Natural killer cell (primary cell): ENCODE measurements around the gene INHBC. TPM values are rescaled to one million over a fixed set of nuclear protein-coding genes. Genes with fewer than 3 reads are reported as not detected.

Experiments used
- ATAC-seq, 3 donors: fragments of 150-1000 bp in 2 of 3; fragments of 200-7000 bp in 1 of 3; cut with Tn5 transposase; 1 replicate in 1 of 3; 2 replicates in 2 of 3; pipeline ENCODE4 v1.10.0; 2021; ENCODE audit warnings: mild to moderate bottlenecking in 2 of 3, moderate library complexity in 2 of 3
- DNase-seq, 2 donors: peaks; one replicate each; pipeline versions ENCODE4 v3.0.0 to v3.0.0-alpha.2; 2013 to 2021; ENCODE audit warnings: mixed read lengths in 1 of 2
- H3K27ac ChIP-seq: one replicate; pipeline ENCODE4 v1.5.1; 2013; ENCODE audit warnings: mild to moderate bottlenecking, low read length
- H3K27me3 ChIP-seq: one replicate; pipeline ENCODE4 v1.6.1; 2013; ENCODE audit warnings: low read length; ENCODE audit not compliant: control insufficient read depth, insufficient read depth
- H3K36me3 ChIP-seq: one replicate; pipeline ENCODE4 v1.6.1; 2013; ENCODE audit warnings: low read length; ENCODE audit not compliant: control insufficient read depth, insufficient read depth
- H3K4me1 ChIP-seq: one replicate; pipeline ENCODE4 v1.6.1; 2013; ENCODE audit warnings: low read length; ENCODE audit not compliant: control insufficient read depth, insufficient read depth
- H3K4me3 ChIP-seq: one replicate; pipeline ENCODE4 v1.5.1; 2013; ENCODE audit warnings: low read length
- H3K9me3 ChIP-seq: one replicate; pipeline ENCODE4 v1.6.1; 2013; ENCODE audit warnings: low read length; ENCODE audit not compliant: control insufficient read depth, insufficient read depth
- H3K27ac Mint-ChIP-seq, 2 donors: one replicate each; pipeline ENCODE4 v1.8.0; 2022; ENCODE audit warnings: mild to moderate bottlenecking in 2 of 2, mixed read lengths in 2 of 2, moderate library complexity in 1 of 2
- H3K27me3 Mint-ChIP-seq, 2 donors: one replicate each; pipeline ENCODE4 v1.8.0; 2022; ENCODE audit warnings: low read depth in 2 of 2, mixed read lengths in 2 of 2
- H3K36me3 Mint-ChIP-seq: one replicate; pipeline ENCODE4 v1.8.0; 2022; ENCODE audit warnings: mixed read lengths
- H3K4me1 Mint-ChIP-seq, 2 donors: one replicate each; pipeline ENCODE4 v1.8.0; 2022; ENCODE audit warnings: mixed read lengths in 2 of 2
- H3K4me3 Mint-ChIP-seq: one replicate; pipeline ENCODE4 v1.8.0; 2022; ENCODE audit warnings: mild to moderate bottlenecking, moderate library complexity, mixed read lengths
- H3K9me3 Mint-ChIP-seq, 2 donors: one replicate each; pipeline ENCODE4 v1.8.0; 2022; ENCODE audit warnings: mixed read lengths in 2 of 2
- WGBS: methylation state at CpG from one replicate; pipeline ENCODE4 v1.1.7; 2013; ENCODE audit warnings: missing lambda C conversion rate; ENCODE audit not compliant: insufficient coverage; 5-methylcytosine and 5-hydroxymethylcytosine counted together
- intact Hi-C: fragments of 100-400 bp; cut with micrococcal nuclease; formaldehyde crosslinking; loops from one replicate; pipeline ENCODE4 v1.14.2; 2022
- total RNA-seq, 4 donors: library from RNA; stranded (reverse); fragments of 120-200 nt in 1 of 4; gene quantifications; one replicate each; pipeline versions ENCODE4 v1.2.3 to v1.2.4, GENCODE V29; 2013 to 2022
- TF ChIP-seq, protein P1 (sequence below): fragments of 200-600 bp; IDR thresholded peaks from one replicate; pipeline ENCODE4 v1.8.0; 2022; ENCODE audit warnings: antibody characterized with exemption

The INHBC gene
- total RNA-seq, 3 donors from 2014 or later (not counting 1 experiment from before 2014, with no cell fraction given), result 0.18 to 0.35 (median 0.31) TPM

DNA sequence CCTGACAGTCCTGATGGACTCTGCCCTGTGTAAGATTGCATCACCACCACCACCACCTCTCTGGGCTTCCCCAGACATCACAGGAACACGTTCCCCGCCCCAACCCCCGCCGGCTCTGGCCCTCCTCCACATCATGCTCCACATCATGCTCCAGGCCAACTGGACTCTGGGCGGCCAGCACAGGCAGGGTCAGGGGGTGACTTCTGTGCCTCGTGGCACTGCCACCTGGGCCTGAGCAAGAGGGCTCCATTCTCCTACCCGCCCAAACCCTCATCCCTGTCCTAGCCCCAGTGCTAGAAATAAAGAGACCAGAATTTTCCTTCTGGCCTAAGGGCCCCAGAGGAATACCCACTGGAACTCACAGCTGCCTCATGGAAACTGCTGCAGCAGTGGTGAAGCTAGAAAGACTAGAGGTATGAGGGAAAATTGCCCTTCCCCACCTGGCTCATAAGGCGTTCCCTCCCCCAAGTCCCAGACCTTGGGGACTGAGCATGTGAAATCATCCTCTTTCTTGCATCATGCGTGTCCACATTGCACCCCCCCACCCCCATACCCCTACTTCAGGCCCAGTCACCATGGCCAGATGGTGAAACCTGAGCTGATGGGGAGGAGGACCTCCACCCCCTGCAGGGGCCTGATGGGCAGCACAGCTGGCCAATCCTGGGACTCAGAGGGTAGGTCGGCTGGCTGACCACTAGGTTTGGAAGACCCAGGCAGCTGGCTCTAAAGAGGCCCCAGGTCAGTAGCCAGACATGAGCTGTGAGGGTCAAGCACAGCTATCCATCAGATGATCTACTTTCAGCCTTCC lies 20.2 kb downstream of the INHBC start, which contains the start of gene INHBE:
TSS of gene INHBE (plus strand) at position 742 of the 808 bp plus-strand sequence. CDS start 230 bp downstream, outside the sequence.
- H3K36me3 ChIP-seq, result no peaks in the 10 kb centered on the region
- H3K27me3 ChIP-seq, result no peaks in the 10 kb centered on the region
- no peak within 1 kb of the TSS for H3K27ac ChIP-seq
- no peaks in the 10 kb centered on the region for H3K27me3 Mint-ChIP-seq
- H3K9me3 Mint-ChIP-seq, result no peaks in the 10 kb centered on the region
- TF ChIP-seq, protein P1, sequence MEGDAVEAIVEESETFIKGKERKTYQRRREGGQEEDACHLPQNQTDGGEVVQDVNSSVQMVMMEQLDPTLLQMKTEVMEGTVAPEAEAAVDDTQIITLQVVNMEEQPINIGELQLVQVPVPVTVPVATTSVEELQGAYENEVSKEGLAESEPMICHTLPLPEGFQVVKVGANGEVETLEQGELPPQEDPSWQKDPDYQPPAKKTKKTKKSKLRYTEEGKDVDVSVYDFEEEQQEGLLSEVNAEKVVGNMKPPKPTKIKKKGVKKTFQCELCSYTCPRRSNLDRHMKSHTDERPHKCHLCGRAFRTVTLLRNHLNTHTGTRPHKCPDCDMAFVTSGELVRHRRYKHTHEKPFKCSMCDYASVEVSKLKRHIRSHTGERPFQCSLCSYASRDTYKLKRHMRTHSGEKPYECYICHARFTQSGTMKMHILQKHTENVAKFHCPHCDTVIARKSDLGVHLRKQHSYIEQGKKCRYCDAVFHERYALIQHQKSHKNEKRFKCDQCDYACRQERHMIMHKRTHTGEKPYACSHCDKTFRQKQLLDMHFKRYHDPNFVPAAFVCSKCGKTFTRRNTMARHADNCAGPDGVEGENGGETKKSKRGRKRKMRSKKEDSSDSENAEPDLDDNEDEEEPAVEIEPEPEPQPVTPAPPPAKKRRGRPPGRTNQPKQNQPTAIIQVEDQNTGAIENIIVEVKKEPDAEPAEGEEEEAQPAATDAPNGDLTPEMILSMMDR, result no peak
- intact Hi-C loops, result no loop called here
- 83% methylated on average over 10 of the region's 10 CpGs for WGBS
- no peak for ATAC-seq
- no peak within 1 kb of the TSS for H3K4me3 Mint-ChIP-seq
- H3K4me1 Mint-ChIP-seq, result peaks cover 16 to 22% of the 10 kb centered on the region in 2 donors
- H3K36me3 Mint-ChIP-seq, result no peaks in the 10 kb centered on the region
- H3K4me1 ChIP-seq, result peaks cover 19% of the 10 kb centered on the region
- H3K4me3 ChIP-seq, result no peak within 1 kb of the TSS
- DNase-seq, result no peak
- no peaks in the 10 kb centered on the region for H3K9me3 ChIP-seq
- H3K27ac Mint-ChIP-seq, result peak within 1 kb of the TSS in 1 of 2 donors; percentile 20

DNA sequence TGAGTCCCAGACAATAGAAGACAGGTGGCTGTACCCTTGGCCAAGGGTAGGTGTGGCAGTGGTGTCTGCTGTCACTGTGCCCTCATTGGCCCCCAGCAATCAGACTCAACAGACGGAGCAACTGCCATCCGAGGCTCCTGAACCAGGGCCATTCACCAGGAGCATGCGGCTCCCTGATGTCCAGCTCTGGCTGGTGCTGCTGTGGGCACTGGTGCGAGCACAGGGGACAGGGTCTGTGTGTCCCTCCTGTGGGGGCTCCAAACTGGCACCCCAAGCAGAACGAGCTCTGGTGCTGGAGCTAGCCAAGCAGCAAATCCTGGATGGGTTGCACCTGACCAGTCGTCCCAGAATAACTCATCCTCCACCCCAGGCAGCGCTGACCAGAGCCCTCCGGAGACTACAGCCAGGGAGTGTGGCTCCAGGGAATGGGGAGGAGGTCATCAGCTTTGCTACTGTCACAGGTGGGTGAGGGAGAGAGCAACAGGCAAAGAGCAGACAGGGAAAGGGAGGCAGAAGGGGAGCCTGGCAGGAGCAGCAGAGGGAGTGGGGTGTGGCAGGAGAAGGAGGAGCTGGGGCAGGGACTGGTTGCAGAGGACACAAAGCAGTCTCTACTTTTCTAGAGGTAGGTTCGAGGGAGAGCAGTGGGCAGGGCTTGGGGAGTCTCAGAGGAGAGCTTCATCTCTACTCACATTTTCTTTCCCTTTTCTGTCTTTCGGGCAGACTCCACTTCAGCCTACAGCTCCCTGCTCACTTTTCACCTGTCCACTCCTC lies 21.0 kb downstream of the INHBC start:
- H3K9me3 Mint-ChIP-seq, result no peaks in the 10 kb centered on the region
- DNase-seq (no peak), ATAC-seq (no peak)
- H3K27ac Mint-ChIP-seq, result peak overlapping the region in 1 of 2 donors; percentile 20
- H3K4me1 Mint-ChIP-seq, result peaks cover 23 to 30% of the 10 kb centered on the region in 2 donors
- Histone ChIP-seq H3K36me3 (no peaks in the 10 kb centered on the region), H3K27me3 (no peaks in the 10 kb centered on the region), H3K4me3 (no peak overlapping the region), H3K4me1 (peaks cover 27% of the 10 kb centered on the region), H3K9me3 (no peaks in the 10 kb centered on the region), H3K27ac (no peak overlapping the region)
- WGBS, result 80% methylated on average over 8 of the region's 10 CpGs
- H3K36me3 Mint-ChIP-seq, result no peaks in the 10 kb centered on the region
- intact Hi-C loops, result no loop called here
- TF ChIP-seq, protein P1, result no peak
- no peak overlapping the region for H3K4me3 Mint-ChIP-seq
- H3K27me3 Mint-ChIP-seq, result peaks cover 0 to 4% of the 10 kb centered on the region in 2 donors

DNA sequence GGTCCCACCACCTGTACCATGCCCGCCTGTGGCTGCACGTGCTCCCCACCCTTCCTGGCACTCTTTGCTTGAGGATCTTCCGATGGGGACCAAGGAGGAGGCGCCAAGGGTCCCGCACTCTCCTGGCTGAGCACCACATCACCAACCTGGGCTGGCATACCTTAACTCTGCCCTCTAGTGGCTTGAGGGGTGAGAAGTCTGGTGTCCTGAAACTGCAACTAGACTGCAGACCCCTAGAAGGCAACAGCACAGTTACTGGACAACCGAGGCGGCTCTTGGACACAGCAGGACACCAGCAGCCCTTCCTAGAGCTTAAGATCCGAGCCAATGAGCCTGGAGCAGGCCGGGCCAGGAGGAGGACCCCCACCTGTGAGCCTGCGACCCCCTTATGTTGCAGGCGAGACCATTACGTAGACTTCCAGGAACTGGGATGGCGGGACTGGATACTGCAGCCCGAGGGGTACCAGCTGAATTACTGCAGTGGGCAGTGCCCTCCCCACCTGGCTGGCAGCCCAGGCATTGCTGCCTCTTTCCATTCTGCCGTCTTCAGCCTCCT lies 21.6 kb downstream of the INHBC start:
- intact Hi-C loops, result no loop called here
- peaks cover 0 to 7% of the 10 kb centered on the region in 2 donors for H3K27me3 Mint-ChIP-seq
- DNase-seq (peak in 1 of 2 donors; percentile 74), ATAC-seq (no peak)
- WGBS, result 42% methylated on average over 15 of the region's 15 CpGs
- H3K27me3 ChIP-seq, result peaks cover 6% of the 10 kb centered on the region
- no peaks in the 10 kb centered on the region for H3K36me3 Mint-ChIP-seq
- H3K4me3 ChIP-seq, result no peak overlapping the region
- H3K27ac ChIP-seq, result no peak overlapping the region
- no peaks in the 10 kb centered on the region for H3K36me3 ChIP-seq
- H3K4me1 Mint-ChIP-seq, result peaks cover 29 to 37% of the 10 kb centered on the region in 2 donors
- H3K4me1 ChIP-seq, result peaks cover 34% of the 10 kb centered on the region
- no peaks in the 10 kb centered on the region for H3K9me3 Mint-ChIP-seq
- peak overlapping the region in 1 of 2 donors; percentile 20 for H3K27ac Mint-ChIP-seq
- TF ChIP-seq, protein P1, result peak; percentile 47
- no peaks in the 10 kb centered on the region for H3K9me3 ChIP-seq
- no peak overlapping the region for H3K4me3 Mint-ChIP-seq
